Stimulated activated CD4-positive, alpha-beta T cell treated with anti-CD3 and anti-CD28 coated beads, Interleukin-15, amount 100 ng/mL, for 48 hours (primary cell): Measurements from ENCODE around the gene PPM1E.

Source experiments
- DNase-seq, 2 donors: peaks; one replicate each; pipeline ENCODE4 v3.0.0-alpha.2; 2020; ENCODE audit warnings: low read depth in 2 of 2

Gene PPM1E

GRCh38 chr17:58996968-58997367, 241.3 kb downstream of the PPM1E start:
- no peak for DNase-seq

- no peak for DNase-seq
These were observed 242.3 kb downstream of the PPM1E start for GRCh38 chr17:58997756-58998553.

GRCh38 chr17:58998871-58999270, 243.2 kb downstream of the PPM1E start:
- no peak for DNase-seq

- no peak for DNase-seq
These were observed 243.8 kb downstream of the PPM1E start for GRCh38 chr17:58999500-58999899.

GRCh38 chr17:59000022-59000421, 244.4 kb downstream of the PPM1E start:
- no peak for DNase-seq

- peak; percentile 63 to 72 for DNase-seq
These were observed 245.6 kb downstream of the PPM1E start for GRCh38 chr17:59001158-59001814.

GRCh38 chr17:59002126-59002525, 246.5 kb downstream of the PPM1E start:
- no peak for DNase-seq

GRCh38 chr17:59002848-59003247, 247.2 kb downstream of the PPM1E start:
- DNase-seq, result no peak

- no peak for DNase-seq
These were observed 248.2 kb downstream of the PPM1E start for GRCh38 chr17:59003860-59004259.

GRCh38 chr17:59004338-59005111, 248.9 kb downstream of the PPM1E start:
- DNase-seq, result peak; percentile 14 to 57

- DNase-seq, result no peak
These were observed 252.3 kb downstream of the PPM1E start for GRCh38 chr17:59007995-59008394.

GRCh38 chr17:59008737-59009136, 253.1 kb downstream of the PPM1E start:
- no peak for DNase-seq

GRCh38 chr17:59010026-59010425, 254.4 kb downstream of the PPM1E start:
- DNase-seq, result no peak

GRCh38 chr17:59011975-59012374, 256.3 kb downstream of the PPM1E start:
- DNase-seq, result no peak

GRCh38 chr17:59018019-59018418, 262.4 kb downstream of the PPM1E start:
- DNase-seq, result no peak

GRCh38 chr17:59024916-59025315, 269.3 kb downstream of the PPM1E start:
- DNase-seq, result no peak

GRCh38 chr17:59026176-59026939, 270.7 kb downstream of the PPM1E start:
- DNase-seq, result no peak

GRCh38 chr17:59027750-59028149, 272.1 kb downstream of the PPM1E start:
- DNase-seq, result no peak

- no peak for DNase-seq
These were observed 272.7 kb downstream of the PPM1E start for GRCh38 chr17:59028328-59028727.

- no peak for DNase-seq
These were observed 275.2 kb downstream of the PPM1E start for GRCh38 chr17:59030811-59031210.
